Measurements from ENCODE around the gene DPAGT1.
A peak's percentile ranks its signal among the peaks of the same experiment; 100 is the strongest.

The DPAGT1 gene

GRCh38 chr11:119101759-119102423 is at the start of gene DPAGT1:
Gene DPAGT1 (minus strand): TSS chr11:119101853. CDS start chr11:119101655, 198 bp downstream.
- peak within 1 kb of the TSS; percentile 93 for H3K27ac ChIP-seq
- TF ChIP-seq CTCF (conservative IDR thresholded peaks at IDR 0.05) (no peak), ZFX (IDR thresholded peaks at IDR 0.05) (no peak)

- TF ChIP-seq ZFX (IDR thresholded peaks at IDR 0.05) (no peak), CTCF (conservative IDR thresholded peaks at IDR 0.05) (no peak)
- no peak overlapping the region for H3K27ac ChIP-seq
These were observed 48.2 kb upstream of the DPAGT1 start for GRCh38 chr11:119149786-119150275.

- no peak for TF ChIP-seq CTCF (conservative IDR thresholded peaks at IDR 0.05)
- TF ChIP-seq ZFX (IDR thresholded peaks at IDR 0.05) = no peak
- peak within 1 kb of the TSS; percentile 5; the same call in 1 of the 2 replicates for H3K27ac ChIP-seq
These were observed 47.5 kb upstream of the DPAGT1 start, which contains the start of gene ABCG4 for GRCh38 chr11:119149018-119149785. Gene ABCG4 (plus strand): TSS chr11:119149052. CDS start chr11:119149966, 914 bp downstream.

GRCh38 chr11:119148720-119149017 is 47.0 kb upstream of the DPAGT1 start:
- H3K27ac ChIP-seq = peak overlapping the region; percentile 5; the same call in 1 of the 2 replicates
- TF ChIP-seq ZFX (IDR thresholded peaks at IDR 0.05) = no peak
- TF ChIP-seq CTCF (conservative IDR thresholded peaks at IDR 0.05) = no peak

GRCh38 chr11:119147604-119148333 is 46.1 kb upstream of the DPAGT1 start:
- no peak for TF ChIP-seq ZFX (IDR thresholded peaks at IDR 0.05)
- TF ChIP-seq CTCF (conservative IDR thresholded peaks at IDR 0.05) = no peak
- no peak overlapping the region for H3K27ac ChIP-seq

- H3K27ac ChIP-seq = no peak overlapping the region
- TF ChIP-seq CTCF (conservative IDR thresholded peaks at IDR 0.05) = no peak
- TF ChIP-seq ZFX (IDR thresholded peaks at IDR 0.05) = no peak
These were observed 43.9 kb upstream of the DPAGT1 start for GRCh38 chr11:119145551-119145950.
